ELF-1 (cell line): Measurements from ENCODE around the gene MAPT.

Experiments
- DNase-seq: peaks from one replicate; pipeline ENCODE4 v3.0.0-alpha.2; 2016; ENCODE audit warnings: low read depth, low spot score

The MAPT gene

DNA sequence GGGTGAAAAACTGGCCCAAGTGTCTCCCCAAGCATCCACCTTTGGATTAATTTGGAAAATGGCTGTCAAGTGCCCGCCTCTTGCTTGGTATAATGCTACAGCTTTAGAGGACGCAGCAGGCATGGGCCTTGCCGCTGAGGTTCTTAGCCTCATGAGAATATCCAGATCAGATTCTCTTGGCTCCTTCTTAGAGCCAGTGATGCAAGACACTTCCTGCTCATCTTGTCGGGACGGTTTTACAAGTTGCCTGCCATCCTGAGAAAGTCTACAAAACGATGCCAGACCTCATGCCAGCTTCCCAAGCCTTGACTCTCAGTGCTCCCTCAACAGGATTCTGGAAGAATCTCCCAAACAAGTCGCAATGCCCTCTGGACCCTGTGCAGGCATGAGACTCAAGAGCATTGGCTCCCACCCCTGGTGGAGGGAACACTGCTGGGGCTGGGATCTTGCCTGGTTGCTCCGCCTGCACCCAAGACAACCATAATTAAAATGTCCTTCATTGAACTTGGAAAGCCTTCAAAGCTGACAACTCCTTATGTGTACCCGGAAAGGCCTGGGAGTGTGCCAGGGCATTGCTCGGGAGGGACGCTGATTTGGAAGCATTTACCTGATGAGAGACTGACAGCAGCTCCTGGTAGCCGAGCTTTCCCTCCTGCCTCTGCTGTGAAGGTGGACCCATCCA, 78.9 kb downstream of the MAPT start:
- no peak for DNase-seq

DNA sequence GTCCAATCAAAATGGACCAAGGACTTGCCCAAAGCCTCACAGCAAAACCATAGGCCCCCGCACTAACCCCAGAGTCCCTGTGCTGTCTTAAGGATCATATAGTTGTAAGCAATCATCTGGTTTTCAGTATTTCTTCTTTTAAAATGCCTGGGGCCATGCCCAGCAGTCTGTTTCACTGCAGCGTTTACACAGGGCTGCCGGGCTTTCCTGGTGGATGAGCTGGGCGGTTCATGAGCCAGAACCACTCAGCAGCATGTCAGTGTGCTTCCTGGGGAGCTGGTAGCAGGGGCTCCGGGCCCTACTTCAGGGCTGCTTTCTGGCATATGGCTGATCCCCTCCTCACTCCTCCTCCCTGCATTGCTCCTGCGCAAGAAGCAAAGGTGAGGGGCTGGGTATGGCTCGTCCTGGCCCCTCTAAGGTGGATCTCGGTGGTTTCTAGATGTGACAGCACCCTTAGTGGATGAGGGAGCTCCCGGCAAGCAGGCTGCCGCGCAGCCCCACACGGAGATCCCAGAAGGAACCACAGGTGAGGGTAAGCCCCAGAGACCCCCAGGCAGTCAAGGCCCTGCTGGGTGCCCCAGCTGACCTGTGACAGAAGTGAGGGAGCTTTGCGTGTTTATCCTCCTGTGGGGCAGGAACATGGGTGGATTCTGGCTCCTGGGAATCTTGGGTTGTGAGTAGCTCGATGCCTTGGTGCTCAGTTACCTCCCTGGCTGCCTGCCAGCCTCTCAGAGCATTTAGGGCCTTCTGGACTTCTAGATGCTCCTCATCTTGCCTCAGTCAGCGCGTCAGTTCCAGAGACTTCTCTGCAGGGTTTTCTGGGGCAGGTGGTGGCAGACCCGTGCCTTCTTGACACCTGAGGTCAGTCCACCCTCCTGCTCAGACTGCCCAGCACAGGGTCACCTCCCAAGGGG, 79.8 kb downstream of the MAPT start:
- DNase-seq, result no peak

DNA sequence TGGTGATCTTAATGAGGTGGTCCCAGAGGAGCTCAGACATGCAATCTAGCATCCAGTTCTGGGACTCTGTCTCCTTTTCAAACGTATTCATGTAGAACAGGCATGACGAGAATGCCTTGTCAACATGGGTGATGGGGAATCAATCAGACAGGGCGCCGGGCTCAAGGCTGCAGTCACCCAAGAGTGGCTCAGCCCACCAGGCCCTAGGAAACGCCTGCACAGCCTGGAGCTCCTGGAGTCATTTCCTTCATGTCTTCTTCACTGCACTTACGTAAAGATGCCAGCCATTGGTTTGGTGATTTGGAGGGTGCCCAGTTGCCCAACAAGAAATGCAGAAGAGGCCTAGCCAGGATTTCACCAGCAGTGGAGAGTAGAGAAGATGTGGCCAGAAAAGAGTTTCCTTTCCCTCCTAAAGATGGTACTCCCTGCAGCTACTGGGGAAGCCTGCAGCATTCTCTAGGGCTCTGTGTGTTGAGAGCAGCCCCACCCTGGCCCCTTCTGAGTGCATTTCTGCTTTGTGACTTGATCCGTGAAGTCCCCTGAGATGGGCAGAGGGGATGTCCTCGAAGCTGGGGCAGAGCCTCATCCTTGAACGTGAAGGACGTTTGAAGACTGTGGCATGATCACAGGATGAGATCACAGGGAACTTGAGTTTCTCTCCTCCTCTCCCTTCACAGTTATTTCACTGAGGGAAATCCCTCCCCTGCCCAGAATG, 80.7 kb downstream of the MAPT start:
- DNase-seq, result no peak

DNA sequence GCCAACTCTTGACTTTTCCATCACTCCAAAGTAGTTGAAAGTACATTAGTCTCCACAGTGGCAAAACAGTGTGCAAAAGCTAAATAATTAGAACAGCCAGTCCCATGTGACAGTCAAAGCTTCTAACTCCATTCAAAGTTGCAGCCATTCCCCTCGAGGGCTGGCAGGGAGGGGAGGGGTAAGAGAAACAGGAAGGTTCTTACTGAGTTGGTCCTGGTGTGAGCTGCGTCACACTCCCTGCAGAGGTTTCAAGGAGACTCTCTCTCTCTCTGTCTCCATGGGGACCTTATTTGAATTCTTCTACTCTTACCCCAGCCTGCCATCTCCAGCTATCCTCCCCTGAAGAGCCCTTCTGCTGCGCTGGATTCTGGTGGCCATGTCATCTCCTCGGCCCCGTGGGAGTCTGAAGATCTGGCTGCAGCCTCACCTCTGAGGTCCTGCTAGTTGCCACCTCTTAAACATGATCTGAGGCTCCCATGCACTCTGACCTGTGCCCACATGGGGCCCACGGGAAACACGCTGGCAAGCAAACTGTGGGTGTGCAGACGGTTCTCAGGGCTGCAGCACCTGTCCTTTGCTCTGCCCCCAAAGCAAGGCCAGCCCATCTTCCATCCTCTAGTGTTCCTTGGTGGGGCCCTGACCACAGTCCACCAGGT, 81.4 kb downstream of the MAPT start:
- DNase-seq, result no peak

DNA sequence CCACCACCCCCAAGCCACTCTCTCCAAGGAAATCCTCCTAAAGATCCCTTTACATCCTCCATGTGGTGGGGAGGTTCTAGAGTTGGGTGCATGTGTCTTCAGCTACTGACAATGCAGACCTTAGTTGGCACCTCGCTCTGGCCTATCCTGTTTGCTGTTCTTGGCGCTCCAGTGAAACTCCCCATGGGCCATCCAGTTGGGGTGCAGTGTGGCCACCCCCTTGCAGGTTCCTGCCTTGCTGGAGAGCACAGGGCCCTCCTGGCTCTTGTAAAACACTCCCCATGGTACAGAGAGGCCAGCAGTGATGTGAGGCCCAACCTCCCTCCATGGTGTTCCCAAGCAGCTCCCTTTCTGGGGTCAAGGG, 82.0 kb downstream of the MAPT start:
- DNase-seq, result no peak

DNA sequence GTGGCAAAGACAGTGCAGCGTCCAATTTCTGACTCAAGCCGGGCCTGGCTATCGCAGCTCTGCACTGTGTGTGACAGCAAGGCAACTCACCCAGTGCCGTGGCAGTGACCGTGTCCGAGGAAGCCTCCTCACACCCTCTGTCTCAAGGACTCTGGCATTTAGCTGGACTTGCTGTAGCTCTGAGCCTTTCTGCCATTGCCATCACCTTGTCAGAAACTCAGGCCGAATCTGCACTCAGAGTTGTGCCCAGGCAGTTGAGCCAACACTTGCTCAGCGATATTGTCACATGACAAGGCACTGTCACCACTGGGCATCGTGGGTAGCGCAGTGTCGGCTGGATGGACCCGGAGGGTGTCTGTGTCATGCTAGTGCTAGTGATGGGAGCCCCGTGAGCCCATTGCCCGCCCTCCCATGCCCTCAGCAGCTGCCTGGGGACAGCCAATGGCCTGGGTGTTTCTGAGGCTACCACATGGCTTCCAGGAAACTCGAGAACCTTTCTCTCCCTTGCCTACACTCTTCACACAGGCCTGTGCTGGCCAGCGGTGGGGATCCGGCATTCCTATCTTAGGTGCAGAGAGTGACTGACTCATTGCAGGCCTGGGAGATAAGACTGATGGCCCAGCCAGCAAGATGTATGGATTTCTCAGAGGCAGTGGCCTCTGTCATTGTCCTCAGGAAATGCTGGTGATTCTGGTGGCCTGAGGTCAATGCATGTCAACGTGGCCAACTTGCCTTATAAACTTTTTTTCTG, 82.6 kb downstream of the MAPT start:
- DNase-seq, result peak; percentile 69

DNA sequence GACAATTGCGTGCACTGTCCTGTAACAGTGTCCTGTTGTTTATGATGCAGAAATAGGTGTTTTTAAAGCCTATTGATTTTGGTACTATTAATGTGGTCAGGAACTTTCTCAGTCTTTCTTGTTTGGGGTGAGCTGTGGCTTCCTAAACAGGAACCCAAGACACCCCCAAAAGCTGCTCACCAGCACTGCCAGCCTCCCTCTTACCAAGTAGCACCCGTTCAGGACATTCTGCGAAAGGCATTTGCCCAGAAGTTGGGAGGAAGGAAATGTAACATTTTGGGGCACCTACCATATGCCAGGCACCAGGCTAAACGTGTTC, 83.1 kb downstream of the MAPT start:
- DNase-seq, result no peak

DNA sequence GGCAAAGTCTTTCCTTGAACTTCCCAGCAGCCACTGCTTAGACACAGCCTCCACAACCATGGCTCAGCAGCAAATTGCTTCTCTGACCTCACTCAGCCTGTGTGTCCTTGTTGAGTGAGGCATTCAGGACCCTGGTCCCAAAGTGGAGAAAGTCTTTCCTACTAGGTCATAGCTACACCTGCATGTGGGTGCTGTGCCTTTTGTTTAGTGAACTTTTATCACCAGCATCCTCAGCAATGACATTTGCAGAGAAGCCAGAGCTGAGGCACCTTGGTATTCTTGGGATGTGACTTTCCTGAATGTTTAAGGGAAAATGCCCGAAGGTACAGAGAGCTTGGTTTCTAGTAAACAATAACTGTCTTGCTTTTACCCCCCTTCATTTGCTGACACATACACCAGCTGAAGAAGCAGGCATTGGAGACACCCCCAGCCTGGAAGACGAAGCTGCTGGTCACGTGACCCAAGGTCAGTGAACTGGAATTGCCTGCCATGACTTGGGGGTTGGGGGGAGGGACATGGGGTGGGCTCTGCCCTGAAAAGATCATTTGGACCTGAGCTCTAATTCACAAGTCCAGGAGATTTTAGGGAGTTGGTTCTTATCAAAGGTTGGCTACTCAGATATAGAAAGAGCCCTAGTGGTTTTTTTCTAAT, 83.7 kb downstream of the MAPT start:
- DNase-seq, result no peak

DNA sequence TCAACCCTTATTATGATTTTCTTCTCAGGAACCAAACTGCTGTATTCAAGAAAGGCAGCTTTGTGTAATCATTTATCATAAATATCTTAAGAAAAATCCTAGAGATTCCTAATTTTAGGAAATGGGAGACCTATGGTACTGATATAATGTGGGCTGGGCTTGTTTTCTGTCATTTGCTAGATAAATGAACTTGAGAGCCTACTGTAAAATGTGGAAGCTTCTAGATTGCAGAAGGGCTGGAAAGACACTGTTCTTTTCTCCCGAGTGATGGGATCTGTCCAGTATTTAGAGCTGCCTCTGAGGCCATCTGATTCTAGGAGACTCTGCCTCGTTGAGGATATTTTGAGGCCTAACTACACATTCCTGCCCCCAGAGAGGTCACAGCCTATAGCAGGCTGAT, 84.8 kb downstream of the MAPT start:
- DNase-seq, result no peak

DNA sequence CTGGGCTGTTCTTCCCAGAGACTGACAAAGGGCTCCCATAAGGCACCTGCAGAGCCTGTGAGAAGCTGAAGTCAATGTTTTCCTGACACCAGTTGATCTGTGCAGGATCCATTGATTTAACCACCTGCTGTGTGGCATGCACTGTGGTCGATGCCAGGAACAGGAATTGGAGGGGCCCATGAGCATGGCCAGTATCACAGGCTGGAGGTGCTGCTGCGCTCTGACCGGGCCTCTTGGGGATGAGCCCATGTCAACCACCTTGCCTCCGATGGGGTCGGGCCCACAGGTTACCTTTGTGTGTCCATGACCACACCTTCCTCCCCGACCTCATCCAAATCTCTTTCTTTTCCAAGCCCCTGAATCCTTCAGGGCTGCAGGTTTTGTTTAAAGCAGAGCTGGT, 86.5 kb downstream of the MAPT start:
- peak; percentile 46 for DNase-seq

DNA sequence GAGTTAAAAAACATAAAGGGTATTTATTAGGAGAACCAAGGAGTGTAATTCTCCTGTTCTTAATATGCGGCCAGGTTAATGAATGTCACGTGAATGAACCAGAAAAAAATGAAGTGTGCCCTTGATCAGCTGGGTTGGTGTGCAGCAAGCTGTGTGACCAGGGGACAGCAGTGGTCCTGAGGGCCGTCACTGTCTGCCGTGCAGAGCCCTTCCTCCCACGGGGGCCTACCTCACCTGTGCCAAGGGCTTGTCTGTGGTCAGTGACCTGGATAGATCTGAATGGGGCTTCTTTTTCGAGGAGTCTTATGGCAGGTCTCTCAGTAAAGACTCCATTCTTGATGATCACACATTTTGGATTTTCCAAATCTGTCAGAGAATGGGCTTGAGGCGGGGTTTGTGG, 87.0 kb downstream of the MAPT start:
- no peak for DNase-seq

DNA sequence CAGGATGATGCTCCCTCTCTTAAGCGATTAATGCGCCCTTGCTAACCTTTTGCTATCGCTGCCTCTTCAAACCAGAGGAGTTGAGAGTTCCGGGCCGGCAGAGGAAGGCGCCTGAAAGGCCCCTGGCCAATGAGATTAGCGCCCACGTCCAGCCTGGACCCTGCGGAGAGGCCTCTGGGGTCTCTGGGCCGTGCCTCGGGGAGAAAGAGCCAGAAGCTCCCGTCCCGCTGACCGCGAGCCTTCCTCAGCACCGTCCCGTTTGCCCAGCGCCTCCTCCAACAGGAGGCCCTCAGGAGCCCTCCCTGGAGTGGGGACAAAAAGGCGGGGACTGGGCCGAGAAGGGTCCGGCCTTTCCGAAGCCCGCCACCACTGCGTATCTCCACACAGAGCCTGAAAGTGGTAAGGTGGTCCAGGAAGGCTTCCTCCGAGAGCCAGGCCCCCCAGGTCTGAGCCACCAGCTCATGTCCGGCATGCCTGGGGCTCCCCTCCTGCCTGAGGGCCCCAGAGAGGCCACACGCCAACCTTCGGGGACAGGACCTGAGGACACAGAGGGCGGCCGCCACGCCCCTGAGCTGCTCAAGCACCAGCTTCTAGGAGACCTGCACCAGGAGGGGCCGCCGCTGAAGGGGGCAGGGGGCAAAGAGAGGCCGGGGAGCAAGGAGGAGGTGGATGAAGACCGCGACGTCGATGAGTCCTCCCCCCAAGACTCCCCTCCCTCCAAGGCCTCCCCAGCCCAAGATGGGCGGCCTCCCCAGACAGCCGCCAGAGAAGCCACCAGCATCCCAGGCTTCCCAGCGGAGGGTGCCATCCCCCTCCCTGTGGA, 88.6 kb downstream of the MAPT start:
- no peak for DNase-seq

DNA sequence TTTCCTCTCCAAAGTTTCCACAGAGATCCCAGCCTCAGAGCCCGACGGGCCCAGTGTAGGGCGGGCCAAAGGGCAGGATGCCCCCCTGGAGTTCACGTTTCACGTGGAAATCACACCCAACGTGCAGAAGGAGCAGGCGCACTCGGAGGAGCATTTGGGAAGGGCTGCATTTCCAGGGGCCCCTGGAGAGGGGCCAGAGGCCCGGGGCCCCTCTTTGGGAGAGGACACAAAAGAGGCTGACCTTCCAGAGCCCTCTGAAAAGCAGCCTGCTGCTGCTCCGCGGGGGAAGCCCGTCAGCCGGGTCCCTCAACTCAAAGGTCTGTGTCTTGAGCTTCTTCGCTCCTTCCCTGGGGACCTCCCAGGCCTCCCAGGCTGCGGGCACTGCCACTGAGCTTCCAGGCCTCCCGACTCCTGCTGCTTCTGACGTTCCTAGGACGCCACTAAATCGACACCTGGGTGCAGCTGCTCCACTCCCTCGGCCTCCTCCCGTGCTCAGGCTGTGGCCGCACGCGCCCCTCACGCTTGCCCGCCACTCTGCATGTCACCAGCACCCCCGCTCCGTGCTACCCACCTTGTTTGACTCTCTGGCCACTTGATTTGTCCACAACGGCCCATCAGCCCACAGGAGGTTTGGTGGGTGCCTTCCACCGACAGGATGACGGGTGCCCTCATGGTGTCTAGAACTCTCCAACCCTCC, 89.4 kb downstream of the MAPT start:
- DNase-seq, result no peak

DNA sequence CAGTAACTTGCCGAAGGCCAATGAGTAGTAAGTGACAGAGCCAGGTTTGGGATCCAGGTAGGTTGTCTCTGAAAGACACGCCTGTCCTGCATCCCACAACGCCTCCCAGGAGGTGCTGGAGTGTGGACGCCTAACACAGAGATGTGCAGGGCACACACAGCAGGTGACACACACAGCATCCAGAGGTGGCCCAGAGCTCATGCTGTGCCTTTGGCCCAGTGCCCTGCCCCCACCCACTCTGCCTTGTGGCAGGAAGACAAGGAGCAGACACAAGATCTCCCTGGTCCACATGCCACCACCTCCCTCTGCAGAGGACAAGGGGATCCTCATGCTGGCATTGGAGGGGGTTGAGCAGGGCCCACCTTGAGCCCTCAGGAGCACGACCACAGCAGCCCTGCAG, 90.0 kb downstream of the MAPT start:
- no peak for DNase-seq

DNA sequence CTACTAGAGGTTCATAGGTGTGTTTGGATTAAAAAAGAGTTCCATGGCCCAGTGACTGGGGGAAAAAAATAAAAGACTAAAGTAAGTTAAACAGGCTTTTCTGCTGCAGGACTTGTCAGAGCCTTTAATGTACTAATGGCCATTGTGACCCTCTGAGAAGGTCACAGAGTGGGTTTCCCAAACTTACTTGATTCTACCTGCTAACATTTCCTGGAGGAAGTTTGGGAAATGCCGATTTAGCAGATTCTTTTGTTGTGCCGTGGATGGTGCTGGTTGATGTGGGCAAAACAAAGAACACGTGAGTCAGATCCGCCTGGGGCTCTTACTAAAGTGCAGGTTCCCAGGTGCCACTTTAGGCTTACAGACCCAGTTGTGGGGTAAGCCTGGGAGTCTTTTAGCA, 91.1 kb downstream of the MAPT start:
- no peak for DNase-seq

DNA sequence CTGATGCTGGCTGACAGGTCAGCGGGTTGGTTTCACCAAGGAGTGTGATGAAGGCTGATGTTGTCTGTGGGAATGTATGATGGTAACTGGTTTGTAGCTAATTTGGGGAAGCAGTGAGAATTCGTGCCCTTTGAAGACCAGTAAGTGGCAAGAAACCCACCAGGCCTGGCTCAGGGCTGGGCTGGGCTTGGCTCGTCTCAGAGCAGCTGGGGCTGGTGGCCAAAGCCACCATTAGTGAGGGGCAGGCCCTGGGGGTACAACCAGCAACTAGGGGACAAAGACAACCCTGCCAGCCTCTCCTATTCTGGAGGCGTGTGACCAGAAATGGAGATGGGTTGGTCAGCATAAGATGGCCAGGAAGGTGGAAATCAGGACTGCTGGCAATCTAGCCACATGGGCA, 91.7 kb downstream of the MAPT start:
- no peak for DNase-seq

DNA sequence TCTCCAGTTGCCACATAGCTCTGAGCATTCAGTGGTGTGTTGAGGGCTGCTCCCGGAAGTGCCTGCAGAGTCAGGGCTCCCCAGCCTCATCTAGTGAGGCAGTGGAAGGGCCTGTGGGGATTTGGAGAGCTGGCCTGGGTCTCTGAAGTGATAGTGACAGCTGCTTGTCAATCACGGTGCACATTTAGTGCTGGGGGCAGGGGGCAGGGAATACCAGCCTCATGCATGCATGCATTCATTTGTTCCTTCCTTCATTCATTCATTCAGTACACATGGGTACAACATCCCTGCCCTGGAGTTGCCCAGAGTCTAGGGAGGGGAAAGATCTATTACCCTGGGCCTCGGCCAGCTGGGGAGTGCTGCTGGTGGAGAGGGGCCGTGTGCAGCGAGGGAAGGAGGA, 93.4 kb downstream of the MAPT start:
- no peak for DNase-seq

DNA sequence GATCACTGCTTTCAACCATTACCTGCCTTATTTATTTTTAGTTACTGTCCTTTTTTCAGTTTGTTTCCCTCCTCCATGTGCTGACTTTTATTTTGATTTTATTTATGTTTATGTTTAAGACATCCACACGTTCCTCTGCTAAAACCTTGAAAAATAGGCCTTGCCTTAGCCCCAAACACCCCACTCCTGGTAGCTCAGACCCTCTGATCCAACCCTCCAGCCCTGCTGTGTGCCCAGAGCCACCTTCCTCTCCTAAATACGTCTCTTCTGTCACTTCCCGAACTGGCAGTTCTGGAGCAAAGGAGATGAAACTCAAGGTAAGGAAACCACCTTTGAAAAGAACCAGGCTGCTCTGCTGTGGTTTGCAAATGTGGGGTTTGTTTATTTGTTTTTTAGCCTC, 95.4 kb downstream of the MAPT start:
- no peak for DNase-seq

DNA sequence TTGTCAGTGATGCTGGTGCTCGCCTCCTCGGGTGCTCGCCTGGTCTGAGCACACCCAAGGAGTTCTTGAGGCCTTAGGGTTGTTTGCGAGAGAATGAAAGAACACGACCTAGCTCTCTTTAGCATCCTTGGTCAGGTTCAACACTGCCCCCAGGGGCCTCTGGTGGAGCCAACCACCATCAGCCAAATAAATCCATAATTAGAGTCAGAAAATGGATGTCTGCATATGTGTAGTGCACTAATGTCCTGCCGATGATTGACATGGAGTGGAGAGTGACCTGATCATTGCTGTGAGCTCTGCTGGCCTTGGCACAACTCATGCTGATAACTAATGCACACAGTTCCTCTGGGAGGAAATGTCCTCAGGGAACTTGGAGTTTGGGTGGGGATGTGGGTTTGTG, 96.5 kb downstream of the MAPT start:
- DNase-seq, result no peak

DNA sequence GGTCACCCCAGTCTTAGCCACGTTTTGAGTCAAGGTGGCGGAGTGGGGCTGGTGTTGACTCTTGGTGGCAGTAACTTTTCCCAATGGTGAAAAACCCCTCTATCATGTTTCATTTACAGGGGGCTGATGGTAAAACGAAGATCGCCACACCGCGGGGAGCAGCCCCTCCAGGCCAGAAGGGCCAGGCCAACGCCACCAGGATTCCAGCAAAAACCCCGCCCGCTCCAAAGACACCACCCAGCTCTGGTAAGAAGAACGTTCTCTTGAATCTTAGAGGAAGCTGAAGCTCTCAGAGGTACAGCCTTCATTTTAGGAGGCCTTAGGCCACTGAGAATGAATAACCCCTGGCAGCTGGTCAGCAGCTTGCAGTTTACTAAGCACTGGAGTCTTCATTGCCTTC, 97.0 kb downstream of the MAPT start:
- no peak for DNase-seq
